ENCODE measurements around the gene SPNS3. TPM values are rescaled to one million over a fixed set of nuclear protein-coding genes. Genes with fewer than 3 reads are reported as not detected.

Gene SPNS3
- total and polyA plus RNA-seq, 2 of the 8 experiments (the other 6 are each of a cell fraction or from before 2014, with no cell fraction given): not detected

DNA sequence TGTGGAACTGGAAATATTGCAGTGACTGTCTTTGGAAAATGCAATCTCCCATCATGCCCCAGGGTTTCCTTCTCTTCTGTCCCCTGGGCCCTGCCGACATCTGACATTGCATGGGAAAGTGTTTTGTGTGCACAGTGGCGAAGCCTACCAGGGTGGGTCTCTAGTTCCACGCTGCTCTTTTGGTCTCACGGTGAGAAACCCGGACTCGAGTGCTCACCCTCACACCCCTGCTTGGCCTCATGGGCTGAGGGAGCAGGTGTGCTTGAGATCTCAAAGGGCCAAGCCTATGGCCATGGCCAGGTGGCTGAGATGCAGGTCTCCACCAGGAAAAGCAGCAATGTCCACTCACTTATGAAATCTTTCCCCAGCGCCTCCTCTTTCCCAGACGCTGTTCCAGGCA, 32.0 kb downstream of the SPNS3 start (continued):
- no peak for TF ChIP-seq USF2 (IDR thresholded peaks at IDR 0.05; ENCODE audit: low read length)
- TF ChIP-seq ASH2L (IDR thresholded peaks at IDR 0.05; ENCODE audit: low read length): no peak
- TF ChIP-seq, protein P1, sequence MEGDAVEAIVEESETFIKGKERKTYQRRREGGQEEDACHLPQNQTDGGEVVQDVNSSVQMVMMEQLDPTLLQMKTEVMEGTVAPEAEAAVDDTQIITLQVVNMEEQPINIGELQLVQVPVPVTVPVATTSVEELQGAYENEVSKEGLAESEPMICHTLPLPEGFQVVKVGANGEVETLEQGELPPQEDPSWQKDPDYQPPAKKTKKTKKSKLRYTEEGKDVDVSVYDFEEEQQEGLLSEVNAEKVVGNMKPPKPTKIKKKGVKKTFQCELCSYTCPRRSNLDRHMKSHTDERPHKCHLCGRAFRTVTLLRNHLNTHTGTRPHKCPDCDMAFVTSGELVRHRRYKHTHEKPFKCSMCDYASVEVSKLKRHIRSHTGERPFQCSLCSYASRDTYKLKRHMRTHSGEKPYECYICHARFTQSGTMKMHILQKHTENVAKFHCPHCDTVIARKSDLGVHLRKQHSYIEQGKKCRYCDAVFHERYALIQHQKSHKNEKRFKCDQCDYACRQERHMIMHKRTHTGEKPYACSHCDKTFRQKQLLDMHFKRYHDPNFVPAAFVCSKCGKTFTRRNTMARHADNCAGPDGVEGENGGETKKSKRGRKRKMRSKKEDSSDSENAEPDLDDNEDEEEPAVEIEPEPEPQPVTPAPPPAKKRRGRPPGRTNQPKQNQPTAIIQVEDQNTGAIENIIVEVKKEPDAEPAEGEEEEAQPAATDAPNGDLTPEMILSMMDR (IDR thresholded peaks at IDR 0.05; ENCODE audit: control extremely low read depth in 1 of 3, insufficient read depth in 1 of 3, low read depth in 1 of 3, low read length in 3 of 3): no peak
- no peak for TF ChIP-seq KDM4A (IDR thresholded peaks at IDR 0.05; ENCODE audit: low read depth, low read length, severe bottlenecking)
- TF ChIP-seq SIX5 (IDR thresholded peaks at IDR 0.05; ENCODE audit: low read depth, low read length): no peak
